HCT116 (cell line): ENCODE measurements around the gene IZUMO4. TPM values are rescaled to one million over a fixed set of nuclear protein-coding genes. Genes with fewer than 3 reads are reported as not detected.

ENCODE experiments used
- ATAC-seq: fragments of 200-7000 bp; cut with Tn5 transposase; 2 replicates; pipeline ENCODE4 v1.9.1; 2020; ENCODE audit warnings: mild to moderate bottlenecking, moderate library complexity
- BruUV-seq: library from RNA; stranded (reverse); fragments of 400-500 nt; replicated peaks from 2 replicates; lab custom pipeline; 2021; lab: Mats Ljungman, UMichigan
- CTCF ChIA-PET: fragments of 300-600 bp; sonication (Branson Sonifier 250); formaldehyde crosslinking; loops from one replicate; lab custom pipeline; 2021; ENCODE audit warnings: antibody characterized with exemption; lab: Charles Lee
- POLR2A ChIA-PET: fragments of 300-600, 350-600 bp; sonication (Branson Sonifier 250); formaldehyde crosslinking; loops from one replicate; lab custom pipeline; 2021; ENCODE audit warnings: antibody characterized with exemption; lab: Charles Lee
- RAD21 ChIA-PET, 2 experiments: fragments of 300-600 bp; sonication (Branson Sonifier 250); formaldehyde crosslinking; loops; one replicate each; lab custom pipeline; 2023; ENCODE audit warnings: low total read pairs in 2 of 2; ENCODE audit not compliant: uncharacterized antibody in 2 of 2, unreplicated experiment in 2 of 2, low non-redundant PET in 1 of 2; lab: Charles Lee
- DNase-seq: peaks from one replicate; pipeline ENCODE4 v3.0.0-alpha.2; 2010; ENCODE audit warnings: low read depth, low spot score
- H2AFZ ChIP-seq: fragments of 200-600 bp; shearing (Covaris generic), sonication (generic); 2 replicates; pipeline ENCODE4 v1.6.1; 2017; ENCODE audit warnings: low read depth, mixed run types, mixed read lengths, antibody characterized with exemption, low read length; ENCODE audit not compliant: poor library complexity, severe bottlenecking
- H3K27ac ChIP-seq: 2 replicates; pipeline ENCODE4 v1.5.1; 2012; ENCODE audit warnings: low read depth, low read length
- H3K27me3 ChIP-seq: fragments of 200-600 bp; sonication (generic); 2 replicates; pipeline ENCODE4 v1.6.1; 2016; ENCODE audit warnings: mixed run types, low read length, mixed read lengths; ENCODE audit not compliant: insufficient read depth
- H3K36me3 ChIP-seq, 2 experiments: fragments of 200-500 bp in 1 of 2; fragments of 200-600 bp in 1 of 2; sonication (Bioruptor generic) in 1 of 2; sonication (generic) in 1 of 2; 2 replicates each; pipeline versions ENCODE4 v1.5.1 to v1.6.1; 2014 to 2016; ENCODE audit warnings: low read length in 2 of 2, inconsistent platforms in 1 of 2, mixed read lengths in 1 of 2, mixed run types in 1 of 2; ENCODE audit not compliant: insufficient read depth in 2 of 2, control insufficient read depth in 1 of 2
- H3K4me1 ChIP-seq, 2 experiments: fragments of 200-600 bp in 1 of 2; sonication (generic) in 1 of 2; 2 replicates each; pipeline versions ENCODE4 v1.5.1 to v1.6.1; 2012 to 2017; ENCODE audit warnings: low read length in 2 of 2, inconsistent platforms in 1 of 2, mild to moderate bottlenecking in 1 of 2, mixed read lengths in 1 of 2, mixed run types in 1 of 2, moderate library complexity in 1 of 2; ENCODE audit not compliant: insufficient read depth in 2 of 2, control insufficient read depth in 1 of 2
- H3K4me2 ChIP-seq: fragments of 200-600 bp; sonication (generic); 2 replicates; pipeline ENCODE4 v1.6.1; 2017; ENCODE audit warnings: mixed run types, low read length, mixed read lengths
- H3K4me3 ChIP-seq, 2 experiments: fragments of 200-600 bp in 1 of 2; sonication (generic) in 1 of 2; replicated peaks in 1 of 2; 2 replicates each; pipeline ENCODE4 v1.5.1; 2011 to 2016; ENCODE audit warnings: low read length in 2 of 2, control low read depth in 1 of 2, low read depth in 1 of 2, mild to moderate bottlenecking in 1 of 2, mixed read lengths in 1 of 2, mixed run types in 1 of 2
- H3K79me2 ChIP-seq: fragments of 200-600 bp; sonication (generic); 2 replicates; pipeline ENCODE4 v1.6.1; 2017; ENCODE audit warnings: mild to moderate bottlenecking, mixed run types, low read length, moderate library complexity, mixed read lengths; ENCODE audit not compliant: insufficient read depth
- H3K9ac ChIP-seq: fragments of 200-600 bp; sonication (generic); 2 replicates; pipeline ENCODE4 v1.6.1; 2016; ENCODE audit warnings: low read length, mixed read lengths
- H3K9me2 ChIP-seq: fragments of 200-600 bp; sonication (generic), shearing (Covaris generic); 2 replicates; pipeline ENCODE4 v1.6.1; 2017; ENCODE audit warnings: mixed run types, mild to moderate bottlenecking, moderate library complexity; ENCODE audit not compliant: insufficient read depth
- H3K9me3 ChIP-seq, 2 experiments: fragments of 200-500 bp in 1 of 2; fragments of 200-600 bp in 1 of 2; sonication (Bioruptor generic) in 1 of 2; sonication (generic) in 1 of 2; 2 replicates each; pipeline ENCODE4 v1.6.1; 2014 to 2017; ENCODE audit warnings: low read length in 2 of 2, mixed read lengths in 2 of 2, inconsistent platforms in 1 of 2, low read depth in 1 of 2, mild to moderate bottlenecking in 1 of 2, mixed run types in 1 of 2, moderate library complexity in 1 of 2; ENCODE audit not compliant: control insufficient read depth in 1 of 2, insufficient read depth in 1 of 2
- H4K20me1 ChIP-seq: fragments of 200-600 bp; sonication (generic), shearing (Covaris generic); 2 replicates; pipeline ENCODE4 v1.6.1; 2017; ENCODE audit warnings: mixed run types, mild to moderate bottlenecking, moderate library complexity; ENCODE audit not compliant: insufficient read depth
- ATF3 ChIP-seq: IDR thresholded peaks from 2 replicates; pipeline ENCODE4 v1.6.1; 2012
- CBX3 ChIP-seq: IDR thresholded peaks from 2 replicates; pipeline ENCODE4 v1.6.1; 2012; ENCODE audit warnings: low read depth
- ELF1 ChIP-seq: IDR thresholded peaks from 2 replicates; pipeline ENCODE4 v1.6.1; 2012; ENCODE audit warnings: low read depth, borderline replicate concordance
- EZH2 ChIP-seq: fragments of 200-600 bp; sonication (generic); IDR thresholded peaks from 2 replicates; pipeline ENCODE4 v1.6.1; 2017; ENCODE audit warnings: antibody characterized with exemption, mixed run types
- EZH2phosphoT487 ChIP-seq: fragments of 200-600 bp; IDR thresholded peaks from 2 replicates; pipeline ENCODE4 v1.6.1; 2018; ENCODE audit warnings: antibody characterized with exemption, borderline replicate concordance
- JUND ChIP-seq: IDR thresholded peaks from 2 replicates; pipeline ENCODE4 v1.6.1; 2012
- SIN3A ChIP-seq: IDR thresholded peaks from 2 replicates; pipeline ENCODE4 v1.6.1; 2012; ENCODE audit warnings: low read depth
- SP1 ChIP-seq: IDR thresholded peaks from 2 replicates; pipeline ENCODE4 v1.6.1; 2012; ENCODE audit warnings: low read depth
- SRF ChIP-seq: IDR thresholded peaks from 2 replicates; pipeline ENCODE4 v1.6.1; 2012; ENCODE audit warnings: low read depth
- ZNF274 ChIP-seq: fragments of 200-500 bp; sonication (Bioruptor generic); IDR thresholded peaks from 2 replicates; pipeline ENCODE4 v1.6.1; 2014; ENCODE audit warnings: mild to moderate bottlenecking, low read depth, low read length, inconsistent platforms
- intact Hi-C: fragments of 100-400 bp; cut with micrococcal nuclease; formaldehyde crosslinking; loops from 2 replicates; pipeline ENCODE4 v1.10.0; 2022
- total RNA-seq: library from RNA; stranded (reverse); gene quantifications from one replicate; pipeline ENCODE4 v1.2.1, GENCODE V29; 2021; ENCODE audit not compliant: unreplicated experiment
- TF ChIP-seq, protein P1 (sequence below): IDR thresholded peaks from 2 replicates; pipeline ENCODE4 v1.6.1; 2012; ENCODE audit warnings: low read depth

Gene IZUMO4
- total RNA-seq, 1 experiment from 2014 or later: 6.1 TPM

GRCh38 chr19:2144190-2144589, 47.5 kb downstream of the IZUMO4 start:
- no TSS peak for BruUV-seq

More at GRCh38 chr19:2144190-2144589, 47.5 kb downstream of the IZUMO4 start:
- DNase-seq: no peak
- peaks cover 98% of the 10 kb centered on the region for H3K79me2 ChIP-seq
- no peak for TF ChIP-seq CBX3
- TF ChIP-seq, protein P1, sequence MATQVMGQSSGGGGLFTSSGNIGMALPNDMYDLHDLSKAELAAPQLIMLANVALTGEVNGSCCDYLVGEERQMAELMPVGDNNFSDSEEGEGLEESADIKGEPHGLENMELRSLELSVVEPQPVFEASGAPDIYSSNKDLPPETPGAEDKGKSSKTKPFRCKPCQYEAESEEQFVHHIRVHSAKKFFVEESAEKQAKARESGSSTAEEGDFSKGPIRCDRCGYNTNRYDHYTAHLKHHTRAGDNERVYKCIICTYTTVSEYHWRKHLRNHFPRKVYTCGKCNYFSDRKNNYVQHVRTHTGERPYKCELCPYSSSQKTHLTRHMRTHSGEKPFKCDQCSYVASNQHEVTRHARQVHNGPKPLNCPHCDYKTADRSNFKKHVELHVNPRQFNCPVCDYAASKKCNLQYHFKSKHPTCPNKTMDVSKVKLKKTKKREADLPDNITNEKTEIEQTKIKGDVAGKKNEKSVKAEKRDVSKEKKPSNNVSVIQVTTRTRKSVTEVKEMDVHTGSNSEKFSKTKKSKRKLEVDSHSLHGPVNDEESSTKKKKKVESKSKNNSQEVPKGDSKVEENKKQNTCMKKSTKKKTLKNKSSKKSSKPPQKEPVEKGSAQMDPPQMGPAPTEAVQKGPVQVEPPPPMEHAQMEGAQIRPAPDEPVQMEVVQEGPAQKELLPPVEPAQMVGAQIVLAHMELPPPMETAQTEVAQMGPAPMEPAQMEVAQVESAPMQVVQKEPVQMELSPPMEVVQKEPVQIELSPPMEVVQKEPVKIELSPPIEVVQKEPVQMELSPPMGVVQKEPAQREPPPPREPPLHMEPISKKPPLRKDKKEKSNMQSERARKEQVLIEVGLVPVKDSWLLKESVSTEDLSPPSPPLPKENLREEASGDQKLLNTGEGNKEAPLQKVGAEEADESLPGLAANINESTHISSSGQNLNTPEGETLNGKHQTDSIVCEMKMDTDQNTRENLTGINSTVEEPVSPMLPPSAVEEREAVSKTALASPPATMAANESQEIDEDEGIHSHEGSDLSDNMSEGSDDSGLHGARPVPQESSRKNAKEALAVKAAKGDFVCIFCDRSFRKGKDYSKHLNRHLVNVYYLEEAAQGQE: no peak
- no peak for TF ChIP-seq EZH2
- TF ChIP-seq ZNF274: no peak
- TF ChIP-seq SRF: no peak
- no peak for TF ChIP-seq SP1
- TF ChIP-seq JUND: no peak
- TF ChIP-seq SIN3A: no peak
- TF ChIP-seq ATF3: no peak
- no peak for TF ChIP-seq EZH2phosphoT487
- no peak for TF ChIP-seq ELF1
- H3K4me2 ChIP-seq: no peak overlapping the region
- 0 out of 4 replicates have a peak, but pooled peaks cover 3% of the 10 kb centered on the region in 2 experiments for H3K4me1 ChIP-seq
- no peak for ATAC-seq
- H3K4me3 ChIP-seq: no peak overlapping the region
- H3K9me2 ChIP-seq: no peaks in the 10 kb centered on the region
- RAD21 ChIA-PET: no interaction called here
- H3K36me3 ChIP-seq: peaks cover 2 to 6% of the 10 kb centered on the region in 2 experiments; a peak in 2 of 4 replicates
- no peak overlapping the region for H2AFZ ChIP-seq
- H3K9ac ChIP-seq: no peak overlapping the region
- intact Hi-C loops: no loop called here
- H3K9me3 ChIP-seq: no peaks in the 10 kb centered on the region
- H4K20me1 ChIP-seq: no peaks in the 10 kb centered on the region; the same call in 1 of the 2 replicates
- POLR2A ChIA-PET: no interaction called here
- no peak overlapping the region for H3K27ac ChIP-seq
- H3K27me3 ChIP-seq: no peaks in the 10 kb centered on the region
- CTCF ChIA-PET: no interaction called here
